Medulla oblongata (tissue), 1 donor: ENCODE data around the gene RTTN.
"Not testable (repeated sequence)": the region's sequence is repeated elsewhere in the genome, so short reads cannot be mapped to it uniquely, and the experiment has no call there.

Source experiments
- DNase-seq: peaks from one replicate; pipeline ENCODE4 v3.0.0-alpha.2; 2015; ENCODE audit errors: extremely low spot score

Gene RTTN

GRCh38 chr18:69978732-69979715, 226.5 kb downstream of the RTTN start:
- DNase-seq: no peak

DNA sequence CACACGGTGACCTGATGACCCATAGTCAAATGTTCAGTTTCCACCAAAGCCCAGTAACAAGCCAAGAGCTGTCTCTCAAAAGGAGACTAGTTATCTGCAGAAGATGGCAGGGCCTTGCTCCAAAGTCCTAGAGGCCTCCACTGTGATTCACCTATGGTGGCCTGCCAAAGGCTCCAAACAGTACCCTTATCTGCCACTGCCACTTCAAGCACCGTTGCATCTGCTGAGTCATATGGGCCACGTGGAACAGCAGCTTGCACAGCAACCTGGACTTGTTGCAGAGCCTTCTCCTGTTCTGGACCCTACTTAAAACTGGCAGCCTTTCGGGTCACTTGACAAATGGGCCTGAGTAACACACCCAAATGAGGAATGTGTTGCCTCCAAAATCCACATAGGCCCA, 230.2 kb downstream of the RTTN start:
- not testable (repeated sequence) for DNase-seq

- no peak for DNase-seq
These were observed 231.1 kb downstream of the RTTN start for GRCh38 chr18:69974365-69974764.

GRCh38 chr18:69969491-69969890, 236.0 kb downstream of the RTTN start:
- no peak for DNase-seq

GRCh38 chr18:69968039-69968438, 237.4 kb downstream of the RTTN start:
- no peak for DNase-seq

DNA sequence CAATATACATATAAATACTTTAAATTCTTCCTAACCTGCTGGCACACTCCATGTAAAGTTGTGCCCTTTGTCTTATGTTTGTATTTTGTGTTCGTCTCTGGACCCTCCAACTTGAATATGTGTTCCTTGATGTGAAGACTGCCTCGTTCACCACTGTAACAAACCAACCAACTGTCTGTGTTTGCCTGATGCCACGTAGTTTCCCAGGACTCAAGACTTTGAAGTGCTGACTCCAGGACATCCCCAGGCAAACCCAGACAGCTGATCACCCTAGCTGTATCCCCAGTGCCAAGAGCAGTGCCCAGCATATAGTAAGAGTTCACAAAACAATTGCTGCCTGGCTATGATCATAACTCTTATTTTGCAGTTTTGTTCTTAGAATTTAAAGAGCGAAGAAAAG, 242.3 kb downstream of the RTTN start:
- DNase-seq: no peak

GRCh38 chr18:69961718-69962117, 243.8 kb downstream of the RTTN start:
- DNase-seq: no peak

DNA sequence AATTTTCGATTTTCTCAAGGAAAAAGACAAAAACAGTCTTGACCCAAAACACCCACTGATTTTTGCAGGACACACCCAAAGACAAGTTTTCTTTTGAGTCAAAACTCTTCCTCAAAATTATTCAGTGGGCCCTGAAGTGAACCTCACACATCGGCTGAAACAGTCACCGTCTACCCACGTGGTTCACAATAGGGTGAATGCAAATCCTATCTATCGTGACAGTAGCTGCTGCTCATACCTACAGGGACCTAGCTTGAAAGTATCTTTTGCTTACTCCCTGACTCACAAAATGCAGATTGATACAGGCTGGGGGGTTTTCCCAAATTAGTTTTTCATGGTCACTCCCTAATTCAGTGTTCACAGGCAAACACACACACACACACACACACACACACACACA, 247.1 kb downstream of the RTTN start:
- no peak for DNase-seq

GRCh38 chr18:69957747-69958146, 247.7 kb downstream of the RTTN start:
- DNase-seq: no peak

DNA sequence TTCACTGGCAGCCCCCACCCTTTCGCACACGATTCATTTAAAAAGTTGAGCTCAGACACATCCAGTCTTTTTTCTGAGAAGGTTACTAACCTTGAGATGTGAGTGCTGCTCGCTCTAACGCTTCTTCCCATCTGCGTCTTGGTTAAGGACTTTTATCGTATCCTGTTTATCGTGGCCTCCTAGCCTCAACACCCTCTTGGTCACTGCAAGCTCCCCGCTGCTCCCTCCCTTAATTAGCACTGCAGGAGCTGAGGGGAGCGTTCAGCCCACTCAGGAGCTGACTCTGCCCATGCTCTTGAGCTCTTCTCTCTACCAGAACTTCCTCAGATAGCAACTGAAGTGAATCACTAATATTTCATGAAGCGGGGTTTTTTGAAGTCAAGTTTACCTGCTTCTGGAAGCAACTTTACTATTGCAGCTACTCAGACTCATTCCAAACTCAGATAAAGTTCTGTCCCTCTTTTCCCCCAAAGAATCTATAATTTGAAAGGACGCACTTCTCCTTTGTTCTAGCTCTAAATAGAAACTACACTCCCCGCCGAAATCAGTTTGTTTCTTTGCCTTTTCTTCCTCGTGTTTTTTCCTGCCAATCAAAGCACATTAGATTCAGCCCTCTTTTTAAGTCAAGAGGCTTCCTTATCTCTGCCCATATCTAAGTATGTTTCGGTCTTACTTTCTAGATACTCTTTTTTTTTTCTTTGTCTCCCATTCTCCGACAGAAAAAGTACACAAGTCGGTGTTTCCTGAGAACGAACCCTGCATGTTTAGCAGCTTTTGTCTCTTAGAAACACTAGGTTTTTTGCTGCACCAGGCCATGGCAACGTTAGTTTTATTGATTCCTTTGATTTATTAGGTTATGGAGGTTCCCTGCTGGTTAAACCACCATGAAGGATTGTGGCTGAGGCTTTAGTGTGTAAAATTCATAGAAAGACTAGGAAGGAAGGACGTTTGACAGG, 248.5 kb downstream of the RTTN start:
- peak; percentile 57 for DNase-seq

DNA sequence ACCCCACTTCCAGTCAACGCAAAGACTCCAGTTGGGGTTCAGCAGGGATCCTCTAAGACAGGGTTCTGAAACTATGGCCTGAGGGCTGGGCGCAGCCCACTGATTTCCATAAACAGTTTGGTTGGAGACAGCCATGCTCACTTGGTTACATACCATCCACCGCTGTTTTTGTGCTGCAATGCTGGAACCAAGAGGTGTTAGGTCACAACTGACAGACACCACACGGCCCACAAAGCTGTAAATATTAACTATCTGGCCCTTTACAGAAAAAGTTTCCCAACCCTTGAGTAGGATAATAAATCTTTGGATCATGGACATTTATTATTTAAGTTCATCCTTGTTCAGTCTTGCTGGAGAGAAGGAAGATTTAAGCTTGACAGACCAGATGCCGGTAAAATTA, 249.4 kb downstream of the RTTN start:
- DNase-seq: no peak

DNA sequence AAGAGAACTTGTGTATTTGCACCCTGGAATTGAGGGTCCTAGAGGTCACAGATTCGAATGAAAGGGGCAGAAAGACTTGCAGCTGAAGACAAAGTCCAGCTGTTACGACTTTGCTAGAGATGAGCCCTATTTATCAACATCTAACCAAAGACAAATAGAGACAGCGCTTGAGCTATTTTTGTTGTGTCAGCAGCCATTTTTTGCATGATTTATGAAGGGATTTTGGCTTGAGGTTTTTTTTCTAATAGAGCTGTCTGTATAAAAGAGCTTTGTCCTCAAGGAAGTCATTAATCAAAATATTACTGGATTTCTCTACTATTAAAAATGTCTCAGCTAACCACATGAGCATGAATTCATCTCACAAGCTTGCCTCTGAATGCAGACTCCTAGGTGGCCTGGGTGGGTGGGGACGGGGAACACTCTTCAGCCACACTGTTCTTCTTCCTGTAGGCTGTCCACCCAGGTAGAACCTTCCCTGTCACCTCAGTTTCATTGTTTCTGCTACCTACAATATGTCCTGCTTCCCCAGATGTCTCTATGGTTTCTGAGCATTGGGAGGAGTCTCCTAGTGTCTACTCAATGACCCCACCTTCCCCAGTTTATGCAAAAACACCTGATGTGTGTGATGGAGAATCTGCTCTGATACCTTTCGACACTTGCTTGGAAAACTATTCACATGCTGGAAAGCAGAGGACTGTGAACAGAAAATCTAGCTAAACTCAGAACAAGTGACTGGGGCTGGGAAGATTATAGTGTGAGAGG, 250.6 kb downstream of the RTTN start:
- no peak for DNase-seq

DNA sequence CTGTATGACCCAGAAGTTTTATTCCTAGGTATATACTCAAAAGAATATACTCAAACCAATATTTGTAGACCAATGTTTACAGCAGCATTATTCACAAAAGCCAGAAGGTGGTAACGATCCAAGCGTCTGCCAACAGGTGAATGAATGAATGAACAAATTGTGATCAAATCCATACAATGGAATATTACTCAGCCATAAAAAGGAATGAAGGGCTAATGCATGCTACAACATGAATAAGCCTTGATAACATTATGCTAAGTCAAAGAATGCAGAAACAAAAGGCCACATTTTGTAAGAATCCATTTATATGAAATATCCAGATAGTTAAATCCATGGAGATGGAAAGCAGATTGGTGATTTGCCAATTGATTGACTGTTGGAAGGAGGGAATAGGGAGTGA, 252.3 kb downstream of the RTTN start:
- no peak for DNase-seq
